Activated gamma-delta T cell treated with Interleukin-2 at 50 U/mL for 16 hours (primary cell): ENCODE data around the gene C14orf180.

ENCODE experiments used
- DNase-seq: peaks from one replicate; pipeline ENCODE4 v3.0.0-alpha.2; 2020

The C14orf180 gene

DNA sequence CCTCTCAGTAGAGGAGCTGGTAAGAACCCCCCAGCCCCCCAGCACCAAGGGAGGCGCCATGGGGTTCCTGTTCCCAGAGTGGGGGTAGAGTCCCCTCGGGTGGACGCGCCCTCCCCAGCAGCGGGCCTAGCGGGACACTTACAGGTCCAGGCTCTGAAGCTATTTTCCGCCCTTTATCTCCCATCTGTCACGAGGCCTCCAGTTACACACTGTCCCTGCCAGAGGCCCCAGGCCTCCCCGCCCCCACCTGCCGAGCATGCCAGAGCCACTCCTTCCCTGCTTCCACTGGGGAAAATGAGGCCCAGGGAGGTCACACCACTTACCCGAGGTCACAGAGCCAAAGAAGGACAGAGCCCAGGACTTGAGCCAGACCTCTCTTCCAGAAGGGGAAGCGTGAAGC, 3.1 kb downstream of the C14orf180 start:
- no peak for DNase-seq

DNA sequence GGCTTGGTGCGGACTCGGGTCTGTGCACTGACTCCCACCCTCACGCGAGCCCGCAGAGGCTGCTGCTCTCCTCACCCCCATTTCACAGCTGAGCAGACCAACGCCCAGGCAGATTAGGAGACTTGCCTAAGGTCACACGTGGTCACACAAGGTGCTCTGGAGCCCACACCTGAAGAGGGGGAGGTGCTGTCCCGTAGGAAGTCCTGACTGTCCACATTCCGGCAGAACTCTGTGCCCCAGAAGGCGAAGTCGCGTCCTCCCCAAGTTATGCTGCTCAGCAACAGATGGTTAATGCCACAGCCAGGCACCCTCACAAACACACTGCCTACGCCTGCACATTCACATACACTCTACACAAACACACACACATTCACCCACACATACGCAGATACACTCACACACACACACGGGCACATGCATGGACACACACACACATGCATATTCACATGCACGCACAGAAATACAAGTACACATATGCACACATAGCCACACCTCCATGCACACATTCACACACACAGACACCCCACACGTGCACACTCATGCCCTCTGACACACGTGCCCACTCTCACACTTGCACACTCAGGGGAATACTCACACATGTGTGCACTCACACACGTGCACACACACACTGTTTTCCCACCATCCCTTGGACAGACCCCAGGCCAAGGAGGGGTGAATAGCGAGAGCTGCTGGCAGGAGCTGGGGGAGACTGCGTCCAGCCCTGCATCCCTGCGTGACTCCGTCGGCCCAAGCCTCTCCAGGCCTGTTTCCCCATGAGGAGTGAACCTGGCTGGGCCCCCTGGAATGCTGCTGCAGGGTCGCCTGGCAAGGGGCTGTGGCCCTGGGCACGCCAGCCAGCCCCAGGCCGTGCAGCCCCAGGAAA, 4.1 kb downstream of the C14orf180 start:
- DNase-seq, result no peak

DNA sequence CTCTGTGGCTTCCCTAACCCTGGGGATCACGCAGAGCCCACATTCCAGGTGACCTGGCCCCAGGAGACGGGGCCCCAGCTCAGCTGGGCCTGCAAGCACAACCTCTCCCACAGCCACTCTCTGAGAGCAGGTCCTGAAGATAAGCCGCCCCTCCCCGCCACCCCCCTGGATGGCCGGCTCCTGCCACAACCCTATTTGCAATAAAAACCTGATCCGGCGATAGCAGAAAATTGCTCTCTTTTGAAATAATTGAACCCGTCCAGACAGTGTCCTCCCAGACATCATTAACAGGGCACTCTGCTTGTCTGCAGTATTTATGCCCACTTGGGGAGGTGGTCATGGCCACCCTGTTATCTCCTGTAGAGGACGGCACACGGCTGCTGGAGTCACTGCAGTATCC, 5.0 kb downstream of the C14orf180 start:
- no peak for DNase-seq

DNA sequence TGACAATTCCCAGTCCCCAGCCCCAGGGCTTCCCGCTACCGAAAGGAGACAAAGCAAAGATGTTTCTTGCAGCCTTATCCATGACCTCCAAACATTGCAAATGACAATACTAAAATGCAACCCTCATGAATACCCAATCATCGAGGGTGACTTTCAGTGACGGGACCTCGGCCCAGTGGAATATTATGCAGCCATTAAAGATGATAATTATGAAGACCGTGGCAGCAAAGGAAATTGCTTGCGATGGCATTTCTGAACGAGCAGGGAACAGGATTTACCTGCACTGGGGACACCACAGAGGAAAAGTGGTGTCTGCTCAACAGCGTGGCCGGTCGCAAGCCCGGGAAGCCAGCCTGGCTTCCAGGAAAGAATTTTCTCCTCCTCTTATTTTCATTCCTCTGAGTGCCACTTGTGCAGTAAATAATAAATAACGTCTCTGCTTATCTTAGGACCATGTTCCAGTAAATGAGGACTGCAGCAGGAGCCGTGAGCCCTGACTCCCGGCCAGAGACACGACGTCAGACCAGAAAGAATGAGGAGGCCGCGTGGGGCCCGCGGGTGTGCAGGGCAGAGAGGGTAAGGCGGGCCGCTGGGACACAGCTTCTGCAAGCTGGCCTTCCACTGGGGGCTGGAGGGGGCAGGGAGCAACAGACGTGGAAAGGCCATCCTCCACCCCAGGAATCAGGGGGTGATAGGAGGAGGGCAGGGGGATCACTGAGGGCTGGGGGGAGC, 6.6 kb downstream of the C14orf180 start:
- no peak for DNase-seq

DNA sequence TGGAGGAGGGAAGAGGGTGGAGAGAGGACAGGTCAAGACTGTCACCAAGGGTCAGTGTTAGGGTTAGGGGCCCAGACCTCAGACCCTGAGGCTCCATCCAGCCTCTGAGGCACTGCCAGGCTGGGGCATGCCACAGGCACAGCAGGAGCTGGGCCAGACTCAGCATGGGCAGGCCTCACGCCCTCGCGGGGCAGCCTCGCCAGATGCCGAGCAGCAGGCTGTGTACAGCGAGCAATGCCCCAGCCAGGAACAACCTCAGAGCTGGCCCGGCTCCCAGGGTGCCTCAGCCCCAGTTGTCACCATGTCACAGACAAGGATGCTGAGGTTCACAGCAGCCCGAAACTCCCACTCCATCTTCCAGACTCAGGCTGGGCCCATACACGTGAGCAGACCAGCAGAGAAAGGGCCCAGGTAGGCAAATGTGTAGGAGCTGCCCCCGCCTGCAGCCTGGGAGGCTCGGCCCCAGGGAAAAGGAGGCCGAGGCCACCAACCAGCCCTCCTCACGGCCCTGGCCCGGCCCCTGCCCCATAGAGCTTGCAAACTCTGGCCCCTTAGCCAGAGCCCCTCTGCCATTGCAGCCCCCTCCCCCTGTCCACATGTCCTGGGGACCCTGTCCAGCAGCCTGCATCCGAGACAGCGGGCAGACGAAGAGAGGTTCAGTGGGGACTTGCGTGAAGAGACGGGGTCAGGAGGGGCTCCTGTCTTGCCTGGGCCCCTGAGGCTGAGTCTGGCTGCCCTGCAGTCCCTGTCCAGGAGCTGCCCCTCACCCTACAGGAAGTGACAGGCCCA, 7.5 kb downstream of the C14orf180 start:
- no peak for DNase-seq

DNA sequence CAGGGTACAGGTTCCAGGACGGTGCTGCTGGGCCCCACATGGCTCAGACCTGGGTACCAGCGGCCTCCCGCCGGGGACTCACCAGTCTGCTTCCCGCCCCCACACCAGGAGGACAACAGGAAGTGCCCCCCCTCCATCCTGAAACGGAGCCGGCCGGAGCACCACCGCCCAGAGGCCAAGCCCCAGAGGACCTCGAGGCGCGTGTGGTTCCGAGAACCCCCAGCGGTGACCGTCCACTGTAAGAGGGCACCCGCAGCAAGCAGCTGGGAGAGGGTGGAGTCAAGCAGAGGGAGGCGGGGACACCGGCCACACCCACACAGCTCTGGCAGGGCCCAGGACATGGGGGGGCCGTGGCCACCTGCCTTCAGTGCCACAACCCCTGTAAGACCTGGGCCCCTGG, 8.1 kb downstream of the C14orf180 start:
- no peak for DNase-seq

DNA sequence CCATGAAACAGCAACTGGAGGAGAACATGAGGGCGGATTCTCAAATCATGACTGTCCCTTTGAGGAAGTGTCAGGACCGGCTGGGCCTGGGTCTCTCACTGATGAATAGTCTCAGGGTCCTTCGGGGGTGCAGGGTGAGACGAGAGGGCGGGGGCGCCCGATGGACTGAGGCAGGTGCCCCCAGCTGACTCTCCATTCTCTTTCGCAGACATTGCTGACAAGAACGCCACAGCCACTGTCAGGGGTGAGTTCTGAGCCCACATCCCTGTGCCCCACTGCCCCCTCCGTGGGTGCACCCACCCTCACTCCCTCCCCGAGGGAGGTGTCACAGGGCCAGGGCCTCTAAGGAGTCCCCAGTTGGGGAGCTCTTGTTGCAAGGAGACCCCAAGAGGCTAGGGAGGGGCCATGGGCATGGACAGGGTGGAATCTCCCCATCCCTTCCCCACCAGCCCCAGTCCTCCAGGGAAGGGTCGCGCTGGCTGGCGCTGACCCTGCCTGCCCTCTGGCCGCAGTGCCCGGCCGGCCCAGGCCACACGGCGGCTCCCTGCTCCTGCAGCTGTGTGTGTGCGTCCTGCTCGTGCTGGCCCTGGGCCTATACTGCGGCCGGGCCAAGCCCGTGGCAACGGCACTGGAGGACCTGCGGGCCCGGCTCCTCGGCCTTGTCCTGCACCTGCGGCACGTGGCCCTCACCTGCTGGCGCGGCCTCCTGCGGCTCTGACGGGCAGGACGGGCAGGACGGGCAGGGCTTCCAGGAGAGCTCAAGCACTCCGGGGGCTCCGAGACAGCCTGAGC, 8.7 kb downstream of the C14orf180 start:
- no peak for DNase-seq

DNA sequence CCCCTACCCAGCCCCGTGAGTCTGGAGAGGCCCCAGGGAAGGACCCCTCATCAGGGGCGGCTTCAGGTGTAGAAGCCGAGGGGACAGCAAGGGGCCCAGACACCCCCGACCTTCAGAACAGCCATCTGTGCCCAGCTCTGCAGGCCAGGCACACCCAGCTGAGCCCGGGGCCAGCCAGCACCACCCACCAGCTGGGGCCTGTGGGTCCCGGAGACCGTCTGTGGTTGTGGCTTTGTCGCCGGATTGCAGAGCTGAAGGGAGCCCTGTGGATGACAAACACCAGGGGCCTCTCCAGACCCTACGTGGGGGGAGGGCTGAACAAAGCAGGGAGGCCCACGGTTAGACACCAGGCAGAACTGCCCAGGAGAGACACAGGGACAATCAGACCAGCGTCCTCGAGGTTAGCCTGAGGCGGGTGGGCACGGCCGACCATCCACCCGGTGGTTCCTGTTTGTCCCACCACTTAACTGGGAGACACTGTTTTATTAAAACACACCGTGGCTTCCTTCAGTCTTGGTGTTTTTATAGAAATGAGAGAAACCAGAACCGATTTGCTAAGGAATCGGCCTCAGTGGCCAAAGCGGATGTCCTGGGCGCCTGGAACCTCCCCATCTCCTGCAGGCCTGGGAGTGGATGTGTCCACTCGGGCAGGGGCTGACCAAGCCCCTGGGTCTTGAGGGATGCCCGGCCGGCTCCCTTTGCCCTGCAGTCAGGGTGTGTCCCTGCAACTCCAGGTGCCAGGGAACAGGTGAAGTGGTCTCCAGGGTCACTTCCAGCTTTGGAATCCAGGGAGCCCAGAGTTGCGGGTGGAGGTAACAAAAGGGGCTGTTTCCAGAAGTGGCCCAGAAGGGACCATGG, 10.0 kb downstream of the C14orf180 start:
- no peak for DNase-seq

DNA sequence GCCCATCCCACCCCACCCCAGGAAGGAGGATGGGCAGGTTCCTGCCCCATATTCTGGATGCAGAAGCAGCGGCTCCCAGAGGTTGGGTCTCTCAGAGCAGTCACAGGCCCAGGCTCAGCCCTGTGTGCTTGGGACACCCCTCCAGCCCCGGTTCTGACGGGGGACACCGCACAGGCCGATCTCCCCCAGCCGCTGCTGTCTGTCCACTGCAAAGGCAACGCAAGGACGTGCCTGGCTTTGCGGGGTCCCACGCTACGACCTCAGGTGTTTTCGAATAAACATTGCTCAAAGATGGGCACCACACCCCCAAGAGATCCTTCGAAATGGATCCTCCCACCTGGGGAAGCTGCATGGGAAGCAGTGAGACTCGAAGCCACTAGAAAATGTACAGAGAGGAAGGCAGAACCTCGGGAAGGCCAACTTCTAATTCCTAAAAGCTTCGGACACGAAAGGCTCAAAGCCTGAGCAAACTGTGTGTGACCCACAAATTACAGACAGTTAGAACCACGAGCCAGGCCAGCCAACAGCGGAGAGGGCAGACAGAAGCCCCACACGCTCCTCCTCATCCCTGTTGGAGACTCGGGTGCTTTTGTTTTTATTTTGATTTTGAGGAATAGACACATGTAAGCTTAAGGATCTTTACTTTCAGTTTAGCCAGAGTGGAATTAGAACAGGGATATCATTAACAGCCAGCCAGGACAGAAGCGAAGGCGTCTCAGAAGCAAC, 10.8 kb downstream of the C14orf180 start:
- DNase-seq, result no peak

DNA sequence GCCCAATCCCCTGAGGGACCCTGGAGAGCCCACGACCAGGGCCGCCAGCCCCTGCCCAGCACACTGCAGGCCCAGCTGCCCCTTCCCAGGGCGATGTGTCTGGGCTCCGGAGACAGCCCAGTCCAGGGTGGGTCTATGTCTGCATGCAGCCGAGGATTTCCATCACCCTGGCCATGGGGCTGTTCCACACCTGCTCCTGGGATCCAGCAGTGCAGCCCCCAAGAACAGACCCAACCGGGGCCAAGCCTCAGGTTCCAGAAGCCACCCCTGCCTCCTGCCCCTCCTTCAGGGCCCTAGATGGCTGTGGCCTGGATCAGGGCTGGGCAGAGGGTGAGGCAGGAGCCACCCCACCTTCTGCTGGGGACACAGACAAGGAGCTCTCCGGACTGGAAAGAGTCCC, 11.5 kb downstream of the C14orf180 start:
- DNase-seq, result no peak

DNA sequence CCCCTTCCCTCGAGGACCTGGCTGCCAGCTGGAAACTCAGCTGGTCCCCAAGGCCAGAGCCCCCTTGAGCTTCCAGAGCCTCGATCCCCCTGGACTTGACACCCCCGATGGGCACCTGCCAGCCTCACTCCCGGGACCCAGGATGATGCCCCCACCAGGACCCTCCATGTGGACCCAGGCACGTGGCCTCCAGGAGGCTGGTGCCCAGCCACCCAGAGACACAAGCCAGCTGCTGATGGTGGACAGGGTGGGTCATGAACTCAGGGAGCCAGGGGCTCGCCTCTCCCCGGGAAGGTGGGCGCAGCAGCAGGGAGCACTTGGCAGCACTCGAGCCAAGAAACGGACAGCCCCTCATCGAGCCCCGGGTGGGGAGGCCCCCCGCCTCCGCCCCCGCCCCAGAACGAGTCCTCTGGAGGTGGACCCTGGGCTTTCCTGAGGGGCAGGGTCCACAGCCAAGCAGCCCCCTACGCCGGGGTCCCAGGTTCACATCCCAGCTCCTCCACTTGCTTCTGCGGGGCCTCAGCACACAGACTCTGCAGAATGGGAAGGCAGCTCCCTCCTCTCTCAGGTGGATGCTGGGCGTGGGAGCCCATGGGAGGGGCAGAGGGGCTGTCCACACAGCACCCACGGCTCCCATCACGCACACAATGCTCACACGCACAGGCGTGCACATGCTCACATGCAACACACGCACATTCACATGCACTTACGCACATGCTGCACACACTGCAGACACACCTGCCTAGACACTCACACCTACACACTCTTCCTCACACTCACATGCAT, 12.1 kb downstream of the C14orf180 start:
- DNase-seq, result no peak

DNA sequence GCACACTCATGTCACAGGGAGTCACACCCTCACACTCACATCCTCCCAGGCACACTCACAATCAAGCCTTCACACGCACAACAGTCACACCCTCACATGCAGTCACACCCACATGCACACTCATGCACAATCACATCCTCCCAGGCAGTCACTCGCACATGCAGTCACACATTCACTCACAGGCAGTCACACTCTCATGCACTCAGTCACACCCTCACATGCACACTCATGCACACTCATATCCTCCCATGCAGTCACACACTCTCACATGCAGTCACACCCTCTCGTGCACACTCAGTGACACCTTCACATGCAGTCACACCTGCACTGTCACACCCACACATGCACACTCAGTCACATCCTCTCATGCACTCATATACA, 12.7 kb downstream of the C14orf180 start:
- no peak for DNase-seq

DNA sequence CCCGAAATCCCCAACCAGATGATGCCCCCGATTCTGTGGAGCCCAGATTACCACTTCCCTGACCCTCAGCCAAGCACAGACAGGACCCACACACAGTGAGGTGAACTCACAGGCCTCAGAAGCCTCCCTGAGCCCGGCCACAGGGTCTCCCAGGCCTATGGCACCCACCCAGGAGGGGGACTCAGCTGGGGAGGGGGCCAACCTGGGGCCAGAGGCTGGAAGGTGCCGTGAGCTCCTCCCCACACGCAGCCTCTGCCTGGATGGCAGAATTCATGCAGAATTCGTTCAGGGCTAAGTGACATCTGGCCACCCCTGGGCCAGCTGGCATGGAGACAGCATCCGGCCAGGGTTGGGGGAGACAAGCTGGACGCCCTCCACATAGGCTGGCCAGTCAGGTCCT, 13.2 kb downstream of the C14orf180 start:
- no peak for DNase-seq

DNA sequence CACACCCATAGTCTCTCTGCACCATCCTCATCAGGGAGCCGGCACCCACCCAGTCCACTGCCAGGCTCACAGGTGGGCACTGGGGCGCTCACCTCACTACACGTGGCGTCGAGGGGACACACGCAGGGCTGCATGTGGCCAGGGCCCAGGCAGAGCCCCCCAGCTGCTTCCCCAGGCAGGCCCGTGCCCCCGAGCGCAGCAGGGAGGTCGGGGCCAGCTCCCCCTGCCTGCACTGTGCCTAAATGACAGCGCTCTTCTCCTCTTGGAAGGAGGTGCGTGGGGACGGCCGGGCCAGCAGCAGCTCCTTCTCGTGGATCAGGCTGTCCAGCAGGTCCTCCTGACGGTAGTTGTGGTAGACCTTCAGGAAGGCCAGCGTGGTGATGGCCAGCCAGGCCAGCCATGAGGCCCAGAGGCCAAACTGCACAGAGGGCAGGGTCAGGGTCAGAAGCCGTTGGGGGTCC, 13.7 kb downstream of the C14orf180 start:
- no peak for DNase-seq

DNA sequence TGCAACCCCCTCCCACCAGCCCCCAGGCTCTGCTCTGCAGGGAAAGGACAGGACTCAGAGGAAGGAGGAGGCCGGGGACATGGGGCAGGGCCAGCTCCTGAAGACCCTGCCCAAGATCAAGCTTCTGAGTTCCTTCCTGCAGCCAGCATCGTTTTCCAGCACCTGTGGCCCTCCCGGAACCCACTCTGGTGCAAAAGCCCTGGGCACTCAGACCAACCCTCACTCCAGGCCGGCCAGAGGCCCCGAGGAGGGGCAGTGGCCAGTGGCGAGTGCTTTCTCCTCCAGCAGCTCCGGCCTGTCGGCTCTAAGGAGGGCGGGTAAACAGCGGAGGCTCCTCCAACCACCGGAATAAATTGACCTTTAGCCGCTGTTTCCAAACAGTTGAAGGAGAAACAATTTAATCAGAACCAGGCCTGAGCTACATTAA, 14.2 kb downstream of the C14orf180 start:
- no peak for DNase-seq

DNA sequence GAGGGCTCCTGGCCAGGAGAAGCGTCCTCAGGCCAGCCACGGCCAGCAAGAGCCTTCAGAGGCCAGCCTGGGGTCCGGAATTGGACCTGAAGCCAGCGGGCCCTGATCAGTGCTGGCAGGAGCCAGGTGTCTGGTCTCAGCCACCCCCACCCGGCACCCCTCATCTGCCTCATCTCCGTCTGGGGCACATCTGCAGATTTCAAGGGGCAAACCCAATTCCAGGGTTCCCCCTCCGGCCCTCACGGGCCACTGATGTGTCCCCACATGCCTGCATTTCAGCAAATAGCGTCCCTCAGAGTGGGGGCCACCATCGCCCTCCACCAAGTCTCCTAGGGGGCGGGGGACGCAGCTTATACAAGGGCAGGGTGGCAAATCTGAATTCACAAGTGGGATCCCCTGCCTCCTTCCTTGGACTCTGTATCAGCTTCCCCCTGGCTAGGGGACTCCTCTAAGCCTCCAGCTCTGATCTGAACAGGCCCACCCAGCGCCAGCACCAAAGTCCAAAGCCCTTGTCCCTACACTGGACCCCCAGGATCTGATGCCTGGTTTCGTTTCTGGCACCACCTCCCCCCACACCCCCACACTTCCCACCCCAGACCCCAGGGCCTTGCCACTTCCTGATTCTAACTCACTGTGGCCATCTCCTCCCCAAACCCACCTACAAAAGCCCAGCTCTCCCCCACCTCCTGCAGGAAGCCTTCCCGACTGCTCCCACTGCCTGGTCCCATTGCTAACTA, 14.9 kb downstream of the C14orf180 start:
- DNase-seq, result no peak

DNA sequence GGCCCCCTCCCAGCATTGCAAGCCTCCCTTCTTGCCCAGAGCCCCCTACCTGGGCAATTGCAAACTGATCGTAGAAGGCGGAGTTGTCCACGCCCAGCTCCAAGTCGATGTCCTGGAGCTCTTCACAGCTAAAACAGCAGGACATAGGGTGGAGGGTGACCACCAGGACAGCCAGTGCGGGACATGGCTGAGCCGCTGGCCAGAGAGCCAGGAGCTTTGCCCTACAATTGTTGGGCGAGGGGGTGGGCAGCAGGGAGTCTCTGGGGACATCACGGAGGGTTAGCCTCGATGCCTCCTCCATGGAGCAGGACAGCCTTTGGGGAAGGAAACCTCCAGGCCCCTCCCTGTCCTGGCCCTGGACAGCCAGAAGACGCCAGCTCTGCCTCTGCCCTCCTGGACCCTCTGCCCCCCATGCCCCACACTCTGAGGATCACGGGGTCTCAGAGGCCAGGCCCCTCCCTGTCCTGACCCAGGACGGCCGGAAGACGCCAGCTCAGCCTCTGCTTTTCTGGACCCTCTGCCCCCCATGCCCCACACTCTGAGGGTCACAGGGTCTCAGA, 15.6 kb downstream of the C14orf180 start:
- DNase-seq, result no peak

DNA sequence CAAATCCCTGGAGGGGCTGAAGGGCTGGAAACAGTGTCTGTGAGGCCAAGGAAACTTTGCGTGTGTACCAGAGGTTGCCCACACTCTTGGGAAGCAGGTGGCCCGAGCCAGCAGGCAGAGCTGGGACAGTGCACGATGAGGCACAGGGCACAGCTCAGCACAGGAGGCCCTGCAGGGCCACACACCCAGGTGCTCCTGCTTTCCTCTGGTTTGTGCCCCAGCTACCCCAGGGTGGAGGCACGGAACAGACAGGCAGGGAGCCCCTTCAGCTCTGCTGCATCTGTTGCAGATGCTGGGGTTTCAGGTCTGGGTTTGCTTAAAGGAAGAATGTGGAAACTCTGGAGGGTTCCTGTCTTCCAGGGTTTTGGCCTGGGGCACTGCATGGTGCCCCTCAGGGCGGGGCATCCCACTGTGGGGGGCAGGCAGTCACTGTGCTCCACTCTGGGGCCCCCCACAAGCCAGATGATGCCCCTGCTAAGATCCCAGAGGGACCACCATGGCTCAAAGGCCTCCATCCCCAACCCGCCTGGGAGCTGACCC, 16.4 kb downstream of the C14orf180 start:
- DNase-seq, result no peak
